Osteoblast (primary cell): ENCODE data around the gene AQP7. TPM values are rescaled to one million over a fixed set of nuclear protein-coding genes. Genes with fewer than 3 reads are reported as not detected.

Experiments used
- DNase-seq: peaks from one replicate; pipeline ENCODE4 v3.0.0; 2011; ENCODE audit warnings: low spot score, mixed read lengths; ENCODE audit not compliant: insufficient read length; ENCODE audit errors: missing footprints
- H2AFZ ChIP-seq: 2 replicates; pipeline ENCODE4 v1.6.0; 2011; ENCODE audit warnings: mild to moderate bottlenecking, low read length
- H3K27ac ChIP-seq: 2 replicates; pipeline ENCODE4 v1.5.1; 2011; ENCODE audit warnings: mild to moderate bottlenecking, low read depth, low read length, moderate library complexity
- H3K27me3 ChIP-seq: 2 replicates; pipeline ENCODE4 v1.6.0; 2012; ENCODE audit warnings: mild to moderate bottlenecking, control low read depth, inconsistent platforms, low read length, moderate library complexity; ENCODE audit not compliant: insufficient read depth
- H3K36me3 ChIP-seq: 2 replicates; pipeline ENCODE4 v1.5.1; 2011; ENCODE audit warnings: mild to moderate bottlenecking, low read length, control low read depth, moderate library complexity; ENCODE audit not compliant: insufficient read depth
- H3K4me1 ChIP-seq: 2 replicates; pipeline ENCODE4 v1.5.1; 2011; ENCODE audit warnings: mild to moderate bottlenecking, low read length, control low read depth, moderate library complexity; ENCODE audit not compliant: insufficient read depth
- H3K4me2 ChIP-seq: 2 replicates; pipeline ENCODE4 v1.6.0; 2011; ENCODE audit warnings: mild to moderate bottlenecking, low read length; ENCODE audit not compliant: insufficient read depth
- H3K4me3 ChIP-seq: fragments of 200-600 bp; sonication (generic); 3 replicates; pipeline ENCODE4 v1.5.1; 2012; ENCODE audit warnings: mild to moderate bottlenecking, low read length, inconsistent platforms; ENCODE audit not compliant: insufficient read depth
- H3K79me2 ChIP-seq: 2 replicates; pipeline ENCODE4 v1.6.0; 2012; ENCODE audit warnings: mild to moderate bottlenecking, low read length, control low read depth, inconsistent platforms; ENCODE audit not compliant: insufficient read depth
- H3K9me3 ChIP-seq: 2 replicates; pipeline ENCODE4 v1.5.1; 2011; ENCODE audit warnings: low read depth, low read length, control low read depth
- H4K20me1 ChIP-seq: 2 replicates; pipeline ENCODE4 v1.6.0; 2012; ENCODE audit warnings: mild to moderate bottlenecking, low read length, control low read depth; ENCODE audit not compliant: insufficient read depth
- CTCF ChIP-seq: IDR thresholded peaks from 2 replicates; pipeline ENCODE4 v1.5.1; 2011; ENCODE audit warnings: mild to moderate bottlenecking, low read depth, low read length, moderate library complexity; ENCODE audit errors: extremely low read depth
- total RNA-seq: library from RNA; depleted of rRNA; stranded (reverse); fragments of >200 nt; gene quantifications from 2 replicates; pipeline ENCODE4 v1.2.3, GENCODE V29; 2012

Gene AQP7
- total RNA-seq, 1 donor: not detected

GRCh38 chr9:33375238-33375840 lies 27.0 kb downstream of the AQP7 start:
- no peak for TF ChIP-seq CTCF
- H2AFZ ChIP-seq: no peak overlapping the region
- peaks cover 20% of the 10 kb centered on the region for H3K36me3 ChIP-seq
- H3K4me2 ChIP-seq: peak overlapping the region; percentile 32
- H3K4me3 ChIP-seq: peak overlapping the region; percentile 3
- H3K4me1 ChIP-seq: no peaks in the 10 kb centered on the region
- no peaks in the 10 kb centered on the region for H3K27me3 ChIP-seq
- DNase-seq: no peak
- no peaks in the 10 kb centered on the region for H4K20me1 ChIP-seq
- H3K9me3 ChIP-seq: no peaks in the 10 kb centered on the region
- no peak overlapping the region for H3K27ac ChIP-seq
- no peaks in the 10 kb centered on the region for H3K79me2 ChIP-seq

- H2AFZ ChIP-seq: no peak overlapping the region
Measured at GRCh38 chr9:33374634-33375237, 27.6 kb downstream of the AQP7 start.

GRCh38 chr9:33374190-33374589 lies 28.2 kb downstream of the AQP7 start:
- Histone ChIP-seq H2AFZ (no peak overlapping the region), H3K9me3 (no peaks in the 10 kb centered on the region), H3K36me3 (peaks cover 32% of the 10 kb centered on the region), H3K79me2 (no peaks in the 10 kb centered on the region), H3K4me1 (no peaks in the 10 kb centered on the region), H3K27me3 (no peaks in the 10 kb centered on the region), H3K4me2 (no peak overlapping the region), H3K27ac (no peak overlapping the region), H4K20me1 (no peaks in the 10 kb centered on the region), H3K4me3 (no peak overlapping the region)
- no peak for DNase-seq
- no peak for TF ChIP-seq CTCF

More at GRCh38 chr9:33374634-33375237, 27.6 kb downstream of the AQP7 start:
- peak overlapping the region; percentile 3 for H3K4me3 ChIP-seq
- no peak overlapping the region for H3K27ac ChIP-seq
- no peaks in the 10 kb centered on the region for H3K9me3 ChIP-seq
- H3K79me2 ChIP-seq: no peaks in the 10 kb centered on the region
- no peaks in the 10 kb centered on the region for H4K20me1 ChIP-seq
- H3K4me1 ChIP-seq: no peaks in the 10 kb centered on the region
- H3K36me3 ChIP-seq: peaks cover 26% of the 10 kb centered on the region
- peak; percentile 96 for TF ChIP-seq CTCF
- H3K27me3 ChIP-seq: no peaks in the 10 kb centered on the region
- peak; percentile 75 for DNase-seq
- H3K4me2 ChIP-seq: peak overlapping the region; percentile 32

GRCh38 chr9:33372900-33373299 lies 29.5 kb downstream of the AQP7 start:
- no peak for DNase-seq
- H3K4me1 ChIP-seq: no peaks in the 10 kb centered on the region
- no peak overlapping the region for H3K4me2 ChIP-seq
- H3K36me3 ChIP-seq: peaks cover 43% of the 10 kb centered on the region
- H3K4me3 ChIP-seq: no peak overlapping the region
- no peak overlapping the region for H3K27ac ChIP-seq
- H2AFZ ChIP-seq: no peak overlapping the region
- H4K20me1 ChIP-seq: no peaks in the 10 kb centered on the region
- no peaks in the 10 kb centered on the region for H3K9me3 ChIP-seq
- no peaks in the 10 kb centered on the region for H3K27me3 ChIP-seq
- H3K79me2 ChIP-seq: no peaks in the 10 kb centered on the region
- no peak for TF ChIP-seq CTCF
